Ramos (cell line): ENCODE measurements around the gene BBS1.
"Not testable (repeated sequence)": the region's sequence is repeated elsewhere in the genome, so short reads cannot be mapped to it uniquely, and the experiment has no call there.

Experiments
- in situ Hi-C: fragments of 300-500 bp; cut with MboI; formaldehyde crosslinking; loops from one replicate; pipeline ENCODE4 v1.14.3; 2022; ENCODE audit warnings: low sequenced_read_pairs; ENCODE audit not compliant: unreplicated experiment

The BBS1 gene

DNA sequence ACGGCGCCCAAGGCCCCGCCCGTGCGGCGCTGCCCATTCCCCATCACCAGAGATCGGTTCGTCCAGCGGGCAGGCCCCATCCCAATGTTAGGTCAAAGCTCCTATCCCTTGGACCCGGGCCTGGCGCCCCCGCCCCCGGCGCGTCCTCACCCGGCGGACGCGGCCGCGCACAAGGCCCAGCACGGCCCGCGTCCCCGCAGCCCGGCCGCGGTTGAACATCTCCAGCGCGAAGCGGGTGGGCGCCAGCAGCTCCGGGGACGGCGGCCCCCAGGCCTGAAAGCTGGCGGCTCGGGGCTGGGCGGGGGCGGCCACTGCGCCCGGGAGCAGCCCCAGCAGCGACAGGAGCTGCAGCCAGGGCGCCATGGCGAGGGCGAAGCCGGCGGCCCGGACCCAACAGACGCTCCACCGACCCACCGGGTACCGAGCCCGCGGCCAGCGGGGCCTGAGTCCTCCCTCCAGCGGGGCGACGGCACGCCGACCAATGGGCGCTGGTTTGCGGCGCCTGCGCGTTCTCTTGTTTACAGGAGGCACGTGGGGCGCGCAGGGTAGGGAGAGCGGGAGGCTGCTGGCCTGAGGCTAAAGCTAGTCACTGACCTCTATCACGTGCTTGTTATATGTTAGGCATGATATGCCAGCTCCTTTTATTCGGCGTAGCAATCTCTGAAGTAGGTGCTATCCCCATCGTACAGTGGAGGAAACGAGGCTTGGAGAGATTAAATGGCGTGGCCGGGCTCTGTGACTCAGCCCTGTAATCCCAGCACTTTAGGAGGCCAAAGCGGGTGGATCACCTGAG lies 57.9 kb downstream of the BBS1 start, which contains the start of gene CTSF:
Gene CTSF (minus strand): TSS at position 483 of the 793 bp plus-strand sequence. CDS start 120 bp downstream, at position 363.
- in situ Hi-C loops, result no loop called here

DNA sequence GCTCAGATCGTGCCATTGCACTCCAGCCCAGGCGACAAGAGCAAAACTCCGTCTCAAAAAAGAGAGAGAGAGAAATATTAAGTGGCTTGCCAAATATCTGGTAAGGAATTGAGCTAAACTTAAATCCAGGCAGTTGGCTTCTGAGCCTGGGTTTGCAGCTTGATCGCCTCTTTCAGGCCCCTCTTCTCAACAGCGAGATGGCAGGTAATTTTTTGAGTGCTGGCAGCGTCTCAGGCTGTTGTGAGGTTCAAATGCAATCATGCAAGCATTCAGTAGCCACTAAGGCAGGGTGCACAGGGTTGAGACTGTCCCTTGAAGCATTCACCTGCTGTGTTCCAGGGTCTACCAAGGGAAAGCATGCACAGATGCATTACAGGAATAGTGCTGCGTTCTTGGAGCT lies 58.6 kb downstream of the BBS1 start:
- in situ Hi-C loops, result no loop called here

GRCh38 chr11:66570079-66570849 lies 59.8 kb downstream of the BBS1 start:
- in situ Hi-C loops, result no loop called here

DNA sequence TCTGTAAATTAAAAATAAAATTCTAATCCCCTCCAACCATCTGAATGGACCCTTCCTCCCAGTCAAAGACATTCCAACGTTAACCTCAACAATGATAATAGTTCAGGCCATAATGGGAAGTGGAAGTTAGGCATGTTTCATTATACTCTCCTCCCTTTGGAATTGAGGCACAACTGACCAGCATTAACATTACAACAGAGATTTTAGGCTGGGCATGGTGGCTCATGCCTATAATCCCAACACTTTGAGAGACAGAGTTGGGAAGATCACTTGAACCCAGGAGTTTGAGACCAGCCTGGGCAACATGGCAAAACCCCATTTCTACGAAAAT lies 60.4 kb downstream of the BBS1 start:
- in situ Hi-C loops, result no loop called here

DNA sequence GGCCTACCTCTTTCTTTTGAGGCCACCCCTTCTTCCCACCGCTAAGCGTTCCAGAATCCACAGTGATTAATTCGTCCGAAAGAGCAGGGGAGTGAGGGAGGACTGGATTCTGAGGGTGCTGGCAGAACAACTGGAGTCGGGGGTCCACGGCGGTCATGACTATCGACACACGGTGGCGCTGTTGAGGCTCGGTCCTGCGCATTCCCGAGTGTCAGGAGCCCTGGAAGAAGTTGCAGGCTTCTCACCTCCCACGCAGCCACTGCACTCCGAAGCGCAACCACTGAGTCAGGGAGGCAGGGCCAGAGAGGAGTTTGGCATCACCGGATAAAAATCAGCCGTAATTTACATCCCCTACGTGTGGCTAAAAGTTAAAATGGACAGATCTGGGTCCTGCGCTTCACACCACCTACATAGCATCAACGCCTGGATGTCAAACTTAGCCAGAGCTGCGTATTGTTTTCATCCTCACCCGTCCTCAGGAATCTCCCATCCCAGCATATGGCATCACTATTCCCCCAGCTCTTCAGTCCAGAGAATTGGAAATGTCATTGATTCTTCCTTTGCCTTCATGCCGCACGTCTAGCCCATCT lies 68.7 kb downstream of the BBS1 start:
- in situ Hi-C loops, result loop anchor here (5.0 kb wide), 1 partner anchor 103 kb away; no protein-coding TSS in a partner anchor

- in situ Hi-C loops, result no loop called here
These were observed 70.4 kb downstream of the BBS1 start for GRCh38 chr11:66580803-66581202.

- in situ Hi-C loops, result no loop called here
These were observed 70.8 kb downstream of the BBS1 start for GRCh38 chr11:66581261-66581660.

DNA sequence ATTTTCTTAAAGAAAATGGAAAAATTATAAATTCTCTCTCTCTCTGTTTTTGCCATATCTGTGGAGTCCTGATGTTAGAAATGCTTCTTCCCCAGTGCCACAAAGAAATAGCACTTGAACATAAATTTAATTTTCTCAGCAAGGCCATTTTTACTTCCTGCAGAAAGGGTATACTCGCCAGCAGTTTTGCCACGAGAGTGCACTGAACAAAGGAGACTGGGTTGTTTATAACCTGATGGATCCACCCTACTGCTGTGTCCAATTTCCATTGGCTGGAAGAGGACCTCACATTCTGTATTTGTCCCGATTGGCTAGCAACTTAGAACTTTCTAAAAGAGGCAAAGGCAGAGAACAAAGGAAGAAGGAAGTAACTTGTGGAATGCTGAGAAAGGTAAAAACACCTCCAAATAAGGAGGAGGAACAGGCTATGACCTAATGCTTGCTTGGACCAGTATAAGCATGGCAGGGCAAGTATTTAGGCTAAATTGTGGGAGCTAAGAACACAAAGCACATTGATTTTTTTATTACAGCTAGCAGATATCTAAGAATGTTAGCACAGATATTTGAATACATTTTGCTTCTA lies 72.2 kb downstream of the BBS1 start:
- in situ Hi-C loops, result not testable (repeated sequence)
